Activated T-helper 1 cell treated with anti-CD3 and anti-CD28 coated beads, Interleukin-2, amount 50 U/mL, for 16 hours (primary cell): ENCODE results near the gene RSRC1.
"Not testable (repeated sequence)": the region's sequence is repeated elsewhere in the genome, so short reads cannot be mapped to it uniquely, and the experiment has no call there.

Experiments used
- DNase-seq, 2 donors: peaks; one replicate each; pipeline ENCODE4 v3.0.0-alpha.2; 2020; ENCODE audit warnings: low read depth in 1 of 2, low spot score in 1 of 2

The RSRC1 gene

DNA sequence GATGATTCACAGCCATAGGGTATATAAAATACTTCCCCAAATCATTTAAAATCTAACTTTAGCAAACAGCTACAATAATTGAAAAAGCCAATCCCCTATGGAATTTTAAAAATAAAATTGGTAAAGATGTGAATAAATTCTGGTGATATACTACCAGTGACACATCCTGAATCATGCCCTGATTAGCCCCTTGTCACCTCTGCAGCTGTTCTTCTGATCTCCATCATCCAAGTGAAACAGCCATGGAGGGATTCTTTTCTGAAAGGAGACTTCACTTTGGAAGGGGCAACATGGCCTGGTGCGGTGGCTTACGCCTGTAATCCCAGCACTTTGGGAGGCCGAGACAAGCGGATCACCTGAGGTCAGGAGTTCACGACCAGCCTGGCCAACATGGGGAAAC is 345.5 kb downstream of the RSRC1 start:
- no peak for DNase-seq

DNA sequence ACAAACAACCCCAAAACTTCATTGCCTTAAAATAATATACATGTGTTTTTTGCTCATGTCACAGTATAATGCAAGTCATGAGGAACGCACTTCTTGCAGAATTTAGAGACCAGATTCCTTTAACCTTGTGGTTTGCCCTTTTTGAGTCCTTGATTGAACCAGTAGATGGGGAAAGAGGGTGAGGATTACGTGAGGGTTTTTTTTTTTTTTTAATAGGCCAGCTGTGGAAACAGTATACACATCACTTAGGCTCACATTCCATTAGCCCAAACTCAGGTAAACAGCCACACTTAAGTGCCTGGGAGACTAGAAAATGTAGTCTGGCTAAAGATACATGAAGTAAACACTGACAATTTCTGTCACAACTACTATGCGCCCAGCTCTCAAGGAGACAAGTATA is 346.2 kb downstream of the RSRC1 start:
- DNase-seq = no peak

DNA sequence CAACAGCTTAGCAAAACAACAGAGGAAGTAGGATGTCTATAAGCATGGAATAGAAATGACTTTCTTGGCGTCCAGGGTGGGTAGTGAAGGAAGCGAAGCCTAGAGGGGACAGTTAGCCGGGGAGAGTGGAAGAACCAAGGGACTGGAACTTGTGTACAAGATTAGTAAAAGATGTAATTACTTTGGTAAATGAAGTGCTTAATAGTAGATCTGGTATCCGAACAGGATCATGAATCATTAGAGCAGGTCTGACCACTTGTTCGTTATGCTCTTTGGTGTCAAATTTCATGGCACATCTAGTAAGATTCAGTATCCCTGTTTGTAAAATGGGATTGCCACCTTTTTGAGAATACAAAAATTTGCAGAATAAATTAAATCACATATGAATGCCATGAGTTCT is 348.6 kb downstream of the RSRC1 start:
- no peak for DNase-seq

DNA sequence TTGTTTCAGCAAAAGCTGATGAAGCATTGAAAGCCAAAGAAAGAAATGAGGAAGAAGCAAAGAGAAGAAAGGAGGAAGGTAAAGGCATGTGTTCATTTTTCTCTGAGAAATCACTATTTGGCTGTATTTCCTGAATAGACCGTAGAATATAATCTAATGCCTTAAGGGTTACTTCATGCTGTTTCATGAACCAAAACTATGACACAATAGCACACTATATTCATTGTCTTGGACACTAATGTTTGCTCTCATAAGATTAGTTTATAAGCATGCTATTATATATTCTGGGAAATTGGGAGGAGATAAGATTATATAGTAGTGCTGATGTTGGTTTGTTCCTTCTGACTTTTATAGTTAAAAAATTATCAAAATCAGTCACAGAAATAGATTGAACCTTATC is 351.0 kb downstream of the RSRC1 start:
- DNase-seq = no peak

DNA sequence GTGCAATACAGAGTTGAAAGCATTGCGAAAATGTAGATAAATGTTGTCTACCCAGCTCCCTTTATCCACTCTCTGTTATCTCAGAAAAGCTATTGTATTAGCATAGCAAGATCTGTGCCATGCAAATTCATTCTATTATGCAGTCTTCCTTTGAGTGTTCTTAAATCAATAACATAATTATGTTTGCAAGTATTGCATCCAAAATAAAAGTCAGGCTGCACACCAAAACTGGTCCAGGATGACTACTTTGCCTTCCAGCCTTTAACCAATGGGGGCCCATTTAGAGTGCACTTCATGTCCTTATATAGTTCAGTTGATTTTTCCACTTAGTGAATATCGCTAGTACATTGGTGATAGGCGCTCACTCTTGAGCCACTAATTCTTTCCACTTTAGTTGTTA is 353.7 kb downstream of the RSRC1 start:
- no peak for DNase-seq

DNA sequence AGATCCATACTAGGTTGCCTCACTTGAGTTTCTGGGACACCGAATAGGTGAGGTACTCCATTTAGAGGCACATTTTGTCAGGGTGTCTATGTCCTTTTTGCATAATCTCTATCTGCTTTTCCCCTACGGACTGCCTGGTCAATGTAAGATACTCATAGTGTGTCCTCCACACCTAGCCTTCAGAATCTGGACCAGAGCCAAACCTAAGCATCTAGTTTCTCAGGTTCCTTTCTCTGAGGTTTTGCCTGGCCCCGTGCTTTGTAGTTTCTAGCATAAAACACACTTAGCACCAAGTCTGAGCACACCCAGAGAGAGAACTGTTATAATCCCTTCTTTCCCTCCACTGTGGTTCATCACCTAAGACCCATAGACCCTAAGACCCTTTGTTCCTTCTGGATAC is 355.2 kb downstream of the RSRC1 start:
- DNase-seq = no peak

DNA sequence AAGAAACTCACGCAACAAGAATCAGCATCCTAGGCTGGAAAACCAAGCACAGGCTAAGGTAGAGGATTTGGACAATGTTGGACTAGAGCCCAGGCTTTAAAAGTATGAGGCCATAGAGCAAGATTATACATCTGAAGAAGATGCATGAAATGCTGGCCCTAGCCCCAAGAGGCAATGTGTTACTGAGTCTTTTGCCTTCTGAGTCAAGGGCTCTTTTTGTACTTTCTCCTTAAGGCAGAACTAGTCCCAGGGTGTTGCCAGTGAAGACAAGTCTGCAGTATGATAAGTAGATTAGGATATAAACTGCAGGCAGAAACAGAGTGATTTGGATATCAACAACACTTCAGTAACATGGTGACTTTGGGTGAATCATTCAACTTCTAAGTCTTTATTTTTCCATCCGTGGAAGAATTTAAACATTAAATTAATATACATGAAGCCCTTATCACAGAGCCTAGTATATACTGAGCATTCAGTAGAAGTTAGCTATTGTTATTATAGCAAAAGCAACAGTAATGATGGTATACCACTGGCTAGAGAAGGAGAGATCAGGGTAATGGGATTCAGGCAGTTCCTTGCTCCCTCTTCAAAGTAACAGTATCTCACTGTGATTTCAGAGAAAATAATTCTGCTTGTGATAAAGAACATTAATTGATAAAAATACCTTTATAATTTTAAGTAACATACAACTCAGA is 361.2 kb downstream of the RSRC1 start:
- DNase-seq = no peak

DNA sequence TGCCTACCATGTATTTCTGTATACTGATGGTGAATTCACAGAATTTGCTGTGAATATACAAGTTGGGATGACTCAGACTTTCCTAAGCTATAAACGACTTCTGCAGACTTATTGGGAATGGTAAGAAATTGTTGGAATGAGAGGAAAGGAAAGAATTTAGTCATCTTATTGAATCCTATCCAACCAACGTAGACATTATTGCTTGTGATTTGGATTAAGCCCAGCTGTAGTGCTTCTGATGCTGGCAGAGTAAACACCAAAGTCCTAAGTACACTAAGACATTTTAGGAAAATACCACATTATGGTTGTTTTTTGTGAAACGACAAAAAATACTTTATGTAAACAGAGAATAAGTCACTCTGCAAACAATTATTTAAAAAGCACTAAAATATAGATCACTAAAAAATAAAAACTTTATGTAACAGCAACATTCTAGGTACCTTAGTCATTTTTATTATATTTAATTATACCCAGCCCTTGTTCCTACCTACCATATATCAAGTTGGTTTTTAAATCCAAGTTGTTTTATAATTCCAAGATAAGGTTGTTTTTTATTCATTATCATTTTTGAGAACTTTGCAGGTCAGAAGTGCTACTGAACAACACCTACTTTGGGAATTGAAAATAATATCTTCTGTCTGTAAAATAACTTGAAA is 361.9 kb downstream of the RSRC1 start:
- DNase-seq = no peak

DNA sequence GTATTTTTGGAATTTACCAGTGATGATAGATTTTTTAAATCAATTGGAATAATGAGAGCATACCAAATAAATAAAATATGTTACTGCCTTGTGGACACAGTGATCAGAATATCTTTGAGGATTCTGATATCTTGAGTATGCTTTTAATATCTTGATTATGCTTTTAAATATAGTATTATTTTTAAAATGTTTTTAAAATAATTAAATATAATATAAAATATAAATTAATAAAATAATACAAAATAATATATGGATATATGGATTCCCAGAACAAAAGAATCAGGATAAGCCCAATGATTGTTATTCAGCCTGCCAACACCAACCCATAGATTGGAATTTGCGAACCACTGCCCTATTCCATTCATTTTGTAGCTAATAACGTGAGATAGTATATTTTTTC is 369.2 kb downstream of the RSRC1 start:
- no peak for DNase-seq

DNA sequence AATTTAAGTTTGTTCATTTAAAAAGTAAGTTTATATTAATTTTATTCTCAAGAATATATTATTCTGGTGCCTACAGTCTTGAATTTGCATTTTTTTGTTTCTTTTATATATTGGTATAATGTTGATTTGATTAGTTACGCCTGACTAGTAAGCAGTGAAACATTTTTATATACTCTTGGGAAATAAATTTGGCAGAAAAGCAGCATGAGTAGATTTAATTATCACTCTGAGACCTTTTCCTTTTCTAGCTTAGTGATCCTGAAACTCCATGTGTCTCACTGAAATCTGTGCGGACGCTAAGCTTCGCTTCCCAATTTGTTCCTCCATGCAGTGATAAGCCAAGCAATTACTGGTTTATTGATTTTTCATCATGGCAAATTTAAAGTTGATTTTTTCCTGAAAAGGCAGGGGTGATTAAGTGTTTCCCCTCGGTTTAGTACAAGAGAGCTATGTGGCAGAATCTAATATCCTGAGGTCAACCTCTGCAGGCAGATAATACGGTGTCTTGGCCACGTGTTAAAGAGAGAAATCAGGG is 373.9 kb downstream of the RSRC1 start:
- DNase-seq = no peak

DNA sequence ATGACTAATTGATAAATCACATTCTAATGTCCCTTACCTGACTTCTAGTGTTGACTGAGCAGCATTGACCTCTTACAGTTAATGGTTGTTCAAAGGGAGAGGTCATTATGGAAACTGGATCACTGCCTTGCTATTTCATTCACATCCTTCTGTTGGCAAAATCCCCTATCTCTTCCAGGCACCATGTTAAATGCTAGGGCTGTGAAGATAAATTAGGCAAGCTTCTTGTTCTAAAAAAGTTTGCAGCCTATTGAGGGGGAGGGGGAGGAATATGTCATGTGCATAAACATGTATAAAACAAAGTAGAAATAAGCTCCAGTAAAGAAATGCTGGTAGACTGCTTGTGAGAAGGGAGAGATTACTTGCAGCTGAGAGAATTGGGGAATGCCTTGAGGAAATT is 376.3 kb downstream of the RSRC1 start:
- no peak for DNase-seq

DNA sequence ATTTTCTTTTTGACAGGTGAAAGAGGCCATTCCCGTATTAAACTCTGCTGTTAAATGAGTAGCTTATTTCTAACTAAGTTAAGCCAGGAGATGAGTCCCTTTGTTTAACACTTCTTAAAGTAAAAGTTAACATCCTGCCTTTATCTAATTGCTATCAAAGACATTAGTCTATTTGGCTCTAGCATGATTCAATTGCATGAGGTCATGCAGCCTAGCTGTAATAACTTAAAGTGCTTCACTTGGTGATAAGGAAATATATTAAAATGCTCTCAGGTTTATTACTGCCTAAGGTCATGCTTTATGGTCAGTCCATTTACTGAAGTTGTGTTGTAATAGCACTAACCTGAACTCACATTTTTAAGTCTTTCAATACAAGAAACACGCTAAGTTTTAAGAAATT is 378.8 kb downstream of the RSRC1 start:
- DNase-seq = no peak

DNA sequence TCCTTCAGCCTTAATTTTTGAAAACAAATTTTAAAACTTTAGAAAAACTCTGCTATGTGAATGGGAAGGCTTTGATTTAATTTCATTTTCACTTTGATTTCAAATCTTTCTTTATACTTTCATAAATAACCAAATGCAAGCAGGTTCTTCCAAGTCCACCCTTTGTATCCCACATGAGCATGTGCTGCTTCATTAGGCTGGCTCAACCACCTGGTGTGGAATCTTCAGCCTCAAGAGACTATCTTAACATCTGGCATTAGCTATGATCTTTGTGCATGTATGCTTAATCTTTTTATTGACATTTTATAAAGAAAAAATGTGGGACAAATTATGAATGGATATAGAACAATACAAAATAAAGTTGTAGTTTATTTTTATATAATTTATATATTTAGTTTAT is 379.3 kb downstream of the RSRC1 start:
- DNase-seq = no peak

DNA sequence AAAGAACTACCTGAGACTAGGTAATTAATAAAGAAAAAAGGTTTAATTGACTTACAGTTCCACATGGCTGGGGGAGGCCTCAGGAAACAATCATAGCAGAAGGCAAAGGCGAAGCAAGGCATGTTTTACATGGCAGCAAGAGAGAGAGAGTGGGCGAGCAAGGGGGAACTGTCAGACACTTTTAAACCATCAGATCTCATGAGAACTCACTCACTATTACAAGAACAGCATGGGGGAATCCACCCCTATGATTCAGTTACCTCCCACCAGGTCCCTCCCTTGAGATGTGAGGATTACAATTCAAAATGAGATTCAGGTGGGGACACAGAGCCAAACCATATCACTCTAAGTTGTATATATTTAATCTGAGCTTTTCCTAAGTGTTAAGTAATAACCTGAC is 382.1 kb downstream of the RSRC1 start:
- no peak for DNase-seq

DNA sequence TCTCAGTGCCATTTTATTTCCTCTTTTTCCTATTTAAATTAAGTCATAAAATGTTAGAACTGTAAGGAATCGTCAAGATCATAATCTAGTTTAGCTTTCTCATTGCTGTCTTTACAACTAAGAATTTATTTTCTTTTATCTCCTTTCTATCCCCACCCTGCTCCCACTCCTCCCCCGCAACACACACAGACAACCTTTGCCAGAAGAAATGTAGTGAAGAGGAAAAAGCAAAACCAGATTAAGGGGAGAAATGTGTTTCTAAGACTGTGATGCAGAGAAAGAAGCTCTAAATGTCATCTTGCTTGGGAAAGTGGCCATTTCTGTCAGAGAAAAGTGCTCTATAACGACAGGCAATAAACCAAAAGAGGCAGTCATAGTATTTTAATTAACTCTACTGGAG is 382.8 kb downstream of the RSRC1 start:
- DNase-seq = no peak

DNA sequence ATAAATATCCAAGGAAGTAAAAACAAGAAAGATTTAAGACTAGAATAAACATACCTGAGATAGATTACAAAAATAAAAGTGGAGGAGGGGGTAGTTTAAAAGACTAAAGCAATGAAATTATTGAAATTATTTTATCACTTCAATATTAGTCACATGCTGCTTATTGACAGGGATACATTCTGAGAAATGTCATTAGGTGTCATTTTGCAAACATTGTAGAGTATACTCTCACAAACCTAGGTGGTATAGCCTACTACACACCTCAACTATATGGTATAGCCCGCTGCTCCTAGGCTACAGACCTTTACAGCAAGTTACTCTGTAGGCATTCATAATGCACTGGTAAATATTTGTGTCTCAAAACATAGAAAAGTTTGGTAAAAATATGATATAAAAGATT is 384.0 kb downstream of the RSRC1 start:
- DNase-seq = no peak

DNA sequence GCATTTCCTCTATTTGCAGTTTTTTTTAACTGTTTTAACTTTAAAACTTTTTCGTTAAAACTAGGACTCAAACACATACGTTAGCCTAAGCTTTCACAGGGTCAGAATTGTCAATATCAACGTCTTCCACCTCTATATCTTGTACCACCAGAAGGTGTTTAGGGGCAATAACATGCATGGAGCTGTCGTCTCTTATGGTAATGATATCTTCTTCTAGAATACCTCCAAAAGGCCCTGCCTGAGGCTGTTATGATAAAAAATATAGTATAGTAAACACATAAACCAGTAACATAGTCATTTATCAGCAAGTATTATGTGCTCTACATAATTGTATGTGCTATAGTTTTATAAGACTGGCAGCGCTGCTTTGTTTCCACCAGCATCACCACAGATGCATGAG is 384.8 kb downstream of the RSRC1 start:
- DNase-seq = no peak

DNA sequence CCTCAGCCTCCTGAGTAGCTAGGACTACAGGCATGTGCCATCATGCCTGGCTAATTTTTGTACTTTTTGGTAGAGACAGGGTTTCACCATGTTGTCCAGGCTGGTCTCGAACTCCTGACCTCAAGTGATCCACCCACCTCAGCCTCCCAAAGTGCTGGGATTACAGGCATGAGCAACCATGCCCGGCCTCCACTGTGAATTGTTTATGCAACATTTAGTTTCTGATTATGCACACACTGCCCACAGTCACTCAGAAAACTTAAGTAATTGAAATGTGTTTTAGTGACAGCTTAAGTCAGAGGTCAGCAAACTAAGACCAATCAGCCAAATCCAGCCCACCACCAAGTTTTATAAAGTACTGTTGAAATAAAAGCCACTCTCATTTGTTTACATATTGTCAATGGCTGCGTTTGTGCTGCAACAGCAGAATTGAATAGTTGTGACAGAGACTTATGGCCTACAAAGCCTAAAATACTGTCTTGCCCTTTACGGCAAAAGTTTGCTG is 385.6 kb downstream of the RSRC1 start:
- not testable (repeated sequence) for DNase-seq

DNA sequence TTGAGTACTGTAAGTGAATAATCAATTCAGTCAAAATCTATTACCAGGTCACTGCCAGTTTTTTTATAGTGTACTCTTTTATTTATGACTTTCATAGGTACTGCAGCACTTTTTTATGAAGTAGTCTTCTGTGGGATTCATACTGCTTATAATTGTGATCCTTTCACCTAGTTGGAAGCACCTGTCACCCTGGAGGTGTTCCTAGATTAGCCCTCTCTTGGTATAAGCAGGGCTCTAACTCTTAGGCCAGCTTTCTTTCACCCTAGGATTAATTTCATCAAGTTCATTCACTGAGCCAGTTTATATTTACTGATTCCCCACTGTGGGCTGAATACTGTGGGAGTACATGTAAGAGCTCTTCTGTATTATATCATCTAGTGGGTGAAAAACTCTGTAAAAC is 395.2 kb downstream of the RSRC1 start:
- no peak for DNase-seq

DNA sequence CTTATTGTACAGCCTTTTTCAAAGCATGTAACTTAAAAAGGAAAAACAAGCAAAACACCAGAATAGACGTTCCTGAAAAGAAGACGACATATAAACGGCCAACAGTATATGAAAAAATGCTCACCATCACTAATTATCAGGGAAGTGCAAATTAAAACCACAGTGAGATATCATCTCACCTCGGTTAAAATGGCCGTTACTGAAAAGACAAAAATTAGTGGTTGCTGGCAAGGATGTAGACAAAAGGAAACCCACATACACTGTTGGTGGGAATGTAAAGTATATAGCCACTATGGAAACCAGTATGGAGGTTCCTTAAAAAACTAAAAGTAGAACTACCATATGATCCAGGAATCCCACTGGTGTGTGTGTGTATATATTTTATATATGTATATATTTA is 396.6 kb downstream of the RSRC1 start:
- no peak for DNase-seq

DNA sequence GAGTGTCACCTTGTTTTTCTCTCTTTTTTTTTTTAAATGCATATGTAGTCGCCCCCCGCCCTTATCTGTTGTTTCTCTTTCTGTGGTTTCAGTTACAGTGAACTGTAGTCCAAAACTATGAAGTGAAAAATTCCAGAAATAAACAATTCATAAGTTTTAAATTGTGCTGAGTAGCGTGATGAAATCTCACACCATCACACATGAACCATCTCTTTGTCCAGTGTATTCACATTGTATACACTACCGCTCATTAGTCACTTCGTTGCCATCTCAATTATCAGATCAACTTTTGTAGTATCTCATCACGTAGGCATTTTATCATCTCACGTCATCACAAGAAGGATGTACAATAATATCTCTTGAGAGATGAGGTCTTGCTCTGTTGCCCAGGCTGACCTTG is 398.6 kb downstream of the RSRC1 start:
- DNase-seq = no peak

DNA sequence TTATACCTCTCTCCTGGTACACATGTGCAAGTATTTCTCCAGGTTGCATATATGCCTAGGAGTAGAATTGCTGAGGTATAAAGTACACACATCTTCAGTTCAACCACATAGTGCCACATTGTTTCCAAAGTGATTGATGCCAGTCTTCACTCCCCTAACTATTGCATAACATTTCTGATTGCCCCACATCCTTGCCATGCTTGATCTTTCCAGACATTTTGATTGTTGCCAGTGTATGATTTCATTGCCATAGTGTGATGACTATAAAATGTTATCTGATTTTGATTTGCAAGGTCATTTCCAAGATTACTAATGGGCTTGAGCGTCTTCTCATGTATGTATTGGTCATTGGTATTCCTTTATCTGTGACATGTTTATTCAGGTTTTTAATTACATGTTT is 400.0 kb downstream of the RSRC1 start:
- no peak for DNase-seq

DNA sequence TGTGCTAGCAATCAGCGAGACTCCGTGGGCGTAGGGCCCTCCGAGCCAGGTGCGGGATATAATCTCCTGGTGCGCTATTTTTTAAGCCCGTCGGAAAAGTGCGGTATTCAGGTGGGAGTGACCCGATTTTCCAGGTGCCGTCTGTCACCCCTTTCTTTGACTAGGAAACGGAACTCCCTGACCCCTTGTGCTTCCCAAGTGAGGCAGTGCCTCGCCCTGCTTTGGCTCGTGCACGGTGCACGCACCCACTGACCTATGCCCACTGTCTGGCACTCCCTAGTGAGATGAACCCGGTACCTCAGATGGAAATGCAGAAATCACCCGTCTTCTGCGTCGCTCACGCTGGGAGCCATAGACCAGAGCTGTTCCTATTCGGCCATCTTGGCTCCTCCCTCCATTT is 406.8 kb downstream of the RSRC1 start:
- DNase-seq = not testable (repeated sequence)
